Measurements from ENCODE around the gene ACSS3.

Gene ACSS3

DNA sequence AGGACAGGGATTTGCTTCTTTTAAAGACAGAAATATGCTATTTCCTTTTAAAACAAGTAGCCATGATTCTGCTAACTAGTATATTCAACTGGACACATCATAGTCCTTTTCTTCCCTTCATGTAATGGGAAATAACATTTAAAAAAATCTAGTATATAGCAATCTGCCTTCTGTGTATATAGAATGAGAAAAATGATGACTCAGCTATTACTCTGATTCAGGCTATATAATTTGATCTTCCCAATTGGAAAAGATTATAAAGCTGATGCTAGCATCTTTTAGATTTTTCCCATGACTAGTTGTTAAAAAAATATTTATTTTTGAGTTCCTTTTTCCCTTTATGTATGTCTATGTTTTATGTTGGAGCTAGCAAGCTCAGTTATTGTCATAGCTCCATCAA, 86.9 kb downstream of the ACSS3 start:
- Histone ChIP-seq H3K27me3 (ENCODE audit: low read length) (no peaks in the 10 kb centered on the region), H2AFZ (ENCODE audit: low read depth, low read length, severe bottlenecking) (no peak overlapping the region), H4K20me1 (ENCODE audit: low read depth, low read length) (no peaks in the 10 kb centered on the region), H3K4me3 (ENCODE audit: insufficient read depth, low read length, poor library complexity, severe bottlenecking) (no peak overlapping the region), H3K9ac (ENCODE audit: low read length) (no peak overlapping the region), H3K27ac (ENCODE audit: low read depth, low read length) (no peak overlapping the region), H3K4me2 (ENCODE audit: low read depth, low read length, poor library complexity, severe bottlenecking) (no peak overlapping the region), H3K79me2 (ENCODE audit: insufficient read depth, low read length) (no peaks in the 10 kb centered on the region), H3F3A (ENCODE audit: insufficient read depth) (no peaks in the 10 kb centered on the region), H3K9me2 (replicated peaks; ENCODE audit: insufficient read depth, low read length) (no peaks in the 10 kb centered on the region), H3K9me3 (ENCODE audit: insufficient read depth, low read length) (no peaks in the 10 kb centered on the region), H3K36me3 (ENCODE audit: low read length) (no peaks in the 10 kb centered on the region)
- TF ChIP-seq, protein P1, sequence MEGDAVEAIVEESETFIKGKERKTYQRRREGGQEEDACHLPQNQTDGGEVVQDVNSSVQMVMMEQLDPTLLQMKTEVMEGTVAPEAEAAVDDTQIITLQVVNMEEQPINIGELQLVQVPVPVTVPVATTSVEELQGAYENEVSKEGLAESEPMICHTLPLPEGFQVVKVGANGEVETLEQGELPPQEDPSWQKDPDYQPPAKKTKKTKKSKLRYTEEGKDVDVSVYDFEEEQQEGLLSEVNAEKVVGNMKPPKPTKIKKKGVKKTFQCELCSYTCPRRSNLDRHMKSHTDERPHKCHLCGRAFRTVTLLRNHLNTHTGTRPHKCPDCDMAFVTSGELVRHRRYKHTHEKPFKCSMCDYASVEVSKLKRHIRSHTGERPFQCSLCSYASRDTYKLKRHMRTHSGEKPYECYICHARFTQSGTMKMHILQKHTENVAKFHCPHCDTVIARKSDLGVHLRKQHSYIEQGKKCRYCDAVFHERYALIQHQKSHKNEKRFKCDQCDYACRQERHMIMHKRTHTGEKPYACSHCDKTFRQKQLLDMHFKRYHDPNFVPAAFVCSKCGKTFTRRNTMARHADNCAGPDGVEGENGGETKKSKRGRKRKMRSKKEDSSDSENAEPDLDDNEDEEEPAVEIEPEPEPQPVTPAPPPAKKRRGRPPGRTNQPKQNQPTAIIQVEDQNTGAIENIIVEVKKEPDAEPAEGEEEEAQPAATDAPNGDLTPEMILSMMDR (IDR thresholded peaks at IDR 0.05; ENCODE audit: insufficient read depth, low read length, poor library complexity, severe bottlenecking): no peak
- TF ChIP-seq EZH2phosphoT487 (conservative IDR thresholded peaks at IDR 0.05; ENCODE audit: low read length): no peak

DNA sequence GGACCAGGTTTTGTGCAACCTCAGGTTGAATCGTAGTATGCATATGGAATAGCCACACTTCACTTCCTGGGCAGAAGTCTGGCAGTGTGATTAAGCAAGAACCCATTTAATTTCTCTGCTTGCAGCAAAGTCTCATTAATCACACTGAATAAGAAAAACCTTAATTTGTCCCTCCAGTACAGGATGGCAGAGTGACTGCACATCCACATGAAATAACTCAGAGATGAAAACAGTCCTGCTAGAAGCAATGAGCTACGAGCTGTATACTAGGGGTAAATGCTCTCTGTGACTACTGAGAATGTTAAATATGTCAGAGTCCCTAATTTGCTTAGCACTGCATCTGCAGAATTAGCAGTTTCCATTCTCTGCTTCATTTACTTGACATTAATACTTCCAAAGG, 88.9 kb downstream of the ACSS3 start:
- no peaks in the 10 kb centered on the region for H3K9me3 ChIP-seq (ENCODE audit: insufficient read depth, low read length)
- H4K20me1 ChIP-seq (ENCODE audit: low read depth, low read length): no peaks in the 10 kb centered on the region
- H3K4me2 ChIP-seq (ENCODE audit: low read depth, low read length, poor library complexity, severe bottlenecking): no peak overlapping the region
- H3K9ac ChIP-seq (ENCODE audit: low read length): no peak overlapping the region
- no peak overlapping the region for H3K27ac ChIP-seq (ENCODE audit: low read depth, low read length)
- no peaks in the 10 kb centered on the region for H3F3A ChIP-seq (ENCODE audit: insufficient read depth)
- no peaks in the 10 kb centered on the region for H3K27me3 ChIP-seq (ENCODE audit: low read length)
- no peaks in the 10 kb centered on the region for H3K79me2 ChIP-seq (ENCODE audit: insufficient read depth, low read length)
- no peak for TF ChIP-seq EZH2phosphoT487 (conservative IDR thresholded peaks at IDR 0.05; ENCODE audit: low read length)
- TF ChIP-seq, protein P1 (IDR thresholded peaks at IDR 0.05; ENCODE audit: insufficient read depth, low read length, poor library complexity, severe bottlenecking): no peak
- H2AFZ ChIP-seq (ENCODE audit: low read depth, low read length, severe bottlenecking): no peak overlapping the region
- no peaks in the 10 kb centered on the region for H3K36me3 ChIP-seq (ENCODE audit: low read length)
- H3K9me2 ChIP-seq (replicated peaks; ENCODE audit: insufficient read depth, low read length): no peaks in the 10 kb centered on the region
- no peak overlapping the region for H3K4me3 ChIP-seq (ENCODE audit: insufficient read depth, low read length, poor library complexity, severe bottlenecking)

DNA sequence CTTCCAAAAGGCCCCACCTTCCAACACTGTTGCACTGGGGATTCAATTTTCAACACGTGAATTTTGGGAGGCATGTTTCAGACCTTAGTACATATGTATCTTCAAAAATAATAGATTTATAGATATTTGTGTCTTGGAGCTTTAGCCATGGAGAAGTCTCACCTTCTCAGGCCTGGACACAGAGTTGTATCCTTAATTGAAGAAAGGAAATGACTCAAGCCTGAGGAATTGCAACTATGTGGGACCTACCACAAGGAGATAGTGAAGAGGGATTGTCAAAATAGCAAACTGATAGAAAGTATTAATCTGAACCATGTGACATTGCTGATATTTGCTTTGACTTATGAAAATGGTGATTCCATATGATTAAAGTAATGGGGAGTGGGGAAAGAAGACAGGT, 89.8 kb downstream of the ACSS3 start:
- Histone ChIP-seq H3K4me2 (ENCODE audit: low read depth, low read length, poor library complexity, severe bottlenecking) (no peak overlapping the region), H3K79me2 (ENCODE audit: insufficient read depth, low read length) (no peaks in the 10 kb centered on the region), H3K9me3 (ENCODE audit: insufficient read depth, low read length) (no peaks in the 10 kb centered on the region), H2AFZ (ENCODE audit: low read depth, low read length, severe bottlenecking) (no peak overlapping the region), H3K4me3 (ENCODE audit: insufficient read depth, low read length, poor library complexity, severe bottlenecking) (no peak overlapping the region), H3K9me2 (replicated peaks; ENCODE audit: insufficient read depth, low read length) (no peaks in the 10 kb centered on the region), H3K27ac (ENCODE audit: low read depth, low read length) (no peak overlapping the region), H4K20me1 (ENCODE audit: low read depth, low read length) (no peaks in the 10 kb centered on the region), H3K27me3 (ENCODE audit: low read length) (no peaks in the 10 kb centered on the region), H3K9ac (ENCODE audit: low read length) (no peak overlapping the region), H3F3A (ENCODE audit: insufficient read depth) (no peaks in the 10 kb centered on the region), H3K36me3 (ENCODE audit: low read length) (no peaks in the 10 kb centered on the region)
- TF ChIP-seq, protein P1 (IDR thresholded peaks at IDR 0.05; ENCODE audit: insufficient read depth, low read length, poor library complexity, severe bottlenecking): no peak
- no peak for TF ChIP-seq EZH2phosphoT487 (conservative IDR thresholded peaks at IDR 0.05; ENCODE audit: low read length)

All from SU-DHL-6 (cell line).